Pons (tissue), 1 donor: ENCODE results near the gene DENND1A.
"Not testable (repeated sequence)": the region's sequence is repeated elsewhere in the genome, so short reads cannot be mapped to it uniquely, and the experiment has no call there.

Experiments
- DNase-seq: peaks from one replicate; pipeline ENCODE4 v3.0.0-alpha.2; 2016; ENCODE audit warnings: low spot score

Gene DENND1A

DNA sequence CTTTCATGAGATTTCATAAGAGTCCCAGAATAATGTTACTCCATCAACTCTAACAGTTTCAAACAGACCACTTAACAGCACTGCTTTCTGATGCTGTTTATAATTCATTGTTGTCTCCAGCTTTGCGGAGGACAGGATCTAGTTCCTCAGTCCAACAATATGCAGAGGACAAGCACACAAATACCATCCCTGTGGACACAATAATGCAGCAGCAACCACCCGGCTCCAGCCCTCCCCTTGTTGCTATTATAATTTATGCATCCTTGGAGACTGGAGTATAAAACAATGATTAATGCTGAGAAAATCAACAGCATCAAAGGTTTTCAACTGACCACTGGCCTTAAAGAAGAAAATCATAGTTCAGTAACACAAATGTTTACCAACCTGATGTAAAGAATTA, 108.3 kb downstream of the DENND1A start:
- no peak for DNase-seq

DNA sequence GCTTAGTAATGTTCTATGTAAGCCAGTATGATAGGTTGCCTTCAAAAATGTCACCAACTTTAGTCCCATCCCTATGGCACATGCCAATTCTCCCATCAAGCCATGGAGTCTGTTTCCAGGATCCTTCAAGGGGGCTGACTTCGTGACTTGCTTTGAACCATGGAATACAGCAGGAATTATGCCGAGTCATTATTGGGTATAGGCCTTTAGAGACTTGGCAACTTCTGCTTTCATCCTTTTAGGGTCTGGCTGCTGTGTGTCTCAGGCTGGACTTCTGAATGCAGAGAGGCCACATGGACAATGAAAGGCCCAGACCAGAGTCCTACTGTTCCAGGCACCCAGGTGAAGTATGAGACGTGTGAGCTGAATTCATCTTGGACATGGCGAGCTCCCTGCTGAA, 109.8 kb downstream of the DENND1A start:
- peak; percentile 19 for DNase-seq

DNA sequence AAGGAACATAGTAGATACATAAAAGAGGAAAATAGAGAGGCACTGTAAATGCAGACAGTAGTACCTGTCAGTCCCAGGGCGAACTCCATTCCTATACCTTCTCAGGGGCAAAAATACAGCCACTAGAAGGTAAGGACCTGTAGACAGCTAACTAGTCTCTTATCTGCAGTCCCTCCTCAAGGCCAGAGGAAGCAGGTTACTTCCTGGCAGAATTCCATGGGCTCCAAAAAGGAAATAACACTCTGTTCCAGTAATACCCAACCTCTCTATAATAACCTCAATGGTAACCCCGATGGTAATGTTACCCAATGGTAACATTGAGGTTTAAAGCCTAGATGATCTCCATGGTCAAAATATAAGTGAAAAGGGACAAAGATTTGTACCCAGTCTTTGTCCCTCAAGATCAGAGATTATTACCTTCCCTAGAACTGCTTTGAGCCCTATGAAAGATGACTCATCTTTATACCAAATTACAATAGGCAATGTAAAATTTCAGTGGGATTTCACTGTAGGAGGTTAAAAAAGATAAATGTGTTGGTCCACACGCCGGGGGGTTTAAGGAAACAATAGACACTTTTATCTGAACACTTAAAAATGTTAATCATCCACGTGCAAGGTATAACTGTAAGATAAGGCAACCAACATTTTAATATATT, 113.0 kb downstream of the DENND1A start:
- DNase-seq, result no peak

DNA sequence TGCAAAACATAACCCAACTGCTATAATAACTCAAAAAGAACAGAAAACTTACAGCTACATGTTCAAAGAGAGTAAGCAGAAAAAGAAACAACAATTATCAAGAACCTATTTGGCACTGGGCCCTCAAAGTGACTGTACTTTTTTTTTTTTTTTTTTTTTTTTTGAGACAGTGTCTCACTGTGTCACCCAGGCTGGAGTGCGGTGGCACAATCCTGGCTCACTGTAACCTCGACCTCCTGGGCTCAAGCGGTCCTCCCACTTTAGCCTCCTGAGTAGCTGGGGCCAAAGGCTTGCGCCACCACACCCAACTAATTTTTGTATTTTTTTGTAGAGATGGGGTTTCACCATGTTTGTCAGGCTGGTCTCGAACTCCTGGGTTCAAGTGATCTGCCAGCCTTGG, 114.1 kb downstream of the DENND1A start:
- not testable (repeated sequence) for DNase-seq

DNA sequence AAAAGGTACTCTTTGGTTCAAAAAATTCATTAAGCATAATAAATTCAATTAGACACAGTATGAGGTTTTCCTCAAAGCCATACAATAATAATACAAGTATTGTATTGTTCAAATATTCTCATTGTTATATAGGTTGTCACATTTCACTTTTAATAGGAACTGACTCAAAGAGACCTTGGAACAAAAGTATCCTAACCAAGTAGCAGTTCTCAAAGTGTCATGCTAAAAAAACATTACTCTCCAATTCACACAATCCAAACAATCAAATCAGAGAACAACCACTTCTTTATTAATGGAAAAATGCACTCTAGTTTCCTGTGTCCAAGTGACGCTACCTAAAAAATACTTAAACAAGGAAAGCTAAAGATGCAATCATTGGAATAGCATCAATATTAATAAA, 115.4 kb downstream of the DENND1A start:
- DNase-seq, result no peak

DNA sequence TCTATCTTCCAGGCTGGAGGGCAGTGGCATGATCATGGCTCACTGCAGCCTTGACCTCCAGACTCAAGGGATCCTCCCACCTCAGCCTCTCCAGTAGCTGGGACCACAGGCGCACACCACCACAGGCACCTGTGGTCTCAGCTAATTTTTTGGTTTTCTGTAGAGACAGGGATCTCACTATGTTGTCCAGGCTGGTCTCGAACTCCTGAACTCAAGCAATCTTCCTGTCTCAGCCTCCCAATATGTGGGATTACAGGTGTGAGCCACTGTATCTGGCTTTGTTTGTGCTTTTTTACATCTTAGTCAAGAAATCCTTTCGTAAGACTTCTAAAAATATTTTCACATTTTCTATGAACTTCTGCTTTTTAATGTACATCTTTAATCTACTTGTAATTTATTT, 116.9 kb downstream of the DENND1A start:
- DNase-seq, result no peak

DNA sequence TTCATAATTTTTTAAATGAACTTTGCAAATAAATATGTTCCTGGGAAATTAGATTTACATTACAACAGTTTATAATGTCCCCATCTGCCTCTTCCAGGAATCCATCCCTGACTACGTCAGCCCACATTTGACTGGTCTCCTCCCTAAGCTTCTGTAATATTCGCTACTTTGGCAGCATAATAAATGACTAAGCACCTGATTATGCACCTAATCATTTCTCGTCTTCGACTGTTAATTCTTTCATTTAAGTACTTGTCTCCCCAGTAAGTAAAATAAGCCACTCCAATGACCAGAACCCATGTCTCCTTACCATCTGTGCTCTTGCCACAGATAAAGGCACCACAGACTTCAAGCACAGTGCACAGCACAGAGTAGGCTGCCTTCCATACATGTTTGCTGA, 122.7 kb downstream of the DENND1A start:
- DNase-seq, result no peak

DNA sequence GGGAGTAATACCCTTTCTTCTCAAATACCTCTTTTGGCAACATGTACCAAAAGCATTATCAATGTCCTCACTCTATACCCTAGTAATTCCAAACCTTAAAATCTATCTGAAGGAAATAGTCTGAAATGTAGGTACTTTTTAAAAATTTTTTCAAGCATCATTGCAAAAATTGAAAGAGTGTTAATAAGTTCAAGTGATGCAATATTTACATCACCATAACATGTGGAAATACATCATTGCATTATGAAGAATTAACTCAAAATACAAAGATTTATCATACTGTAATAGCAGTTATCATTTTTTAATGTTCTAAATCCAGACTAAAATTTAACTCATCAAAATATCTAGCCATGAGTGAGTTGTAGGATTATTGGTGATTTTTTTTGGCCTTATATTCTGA, 123.1 kb downstream of the DENND1A start:
- DNase-seq, result no peak

DNA sequence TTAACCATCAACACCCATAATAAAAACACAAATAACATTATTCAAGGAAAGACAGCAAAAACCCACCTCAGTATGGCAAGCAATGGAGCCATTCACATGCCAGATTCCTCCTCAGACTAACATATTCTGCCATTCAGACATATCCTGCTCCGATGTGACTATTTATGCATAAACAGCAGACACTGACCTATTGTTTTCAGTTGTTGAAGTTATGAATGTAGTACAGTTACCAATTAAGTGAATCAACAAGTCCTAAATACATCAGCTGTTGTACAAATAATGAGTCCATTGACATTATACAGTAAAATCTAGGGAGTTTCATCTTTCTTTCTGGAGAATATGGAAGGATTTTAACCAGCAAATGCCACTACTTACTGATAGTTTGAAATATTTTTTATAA, 131.7 kb downstream of the DENND1A start:
- peak; percentile 29 for DNase-seq

DNA sequence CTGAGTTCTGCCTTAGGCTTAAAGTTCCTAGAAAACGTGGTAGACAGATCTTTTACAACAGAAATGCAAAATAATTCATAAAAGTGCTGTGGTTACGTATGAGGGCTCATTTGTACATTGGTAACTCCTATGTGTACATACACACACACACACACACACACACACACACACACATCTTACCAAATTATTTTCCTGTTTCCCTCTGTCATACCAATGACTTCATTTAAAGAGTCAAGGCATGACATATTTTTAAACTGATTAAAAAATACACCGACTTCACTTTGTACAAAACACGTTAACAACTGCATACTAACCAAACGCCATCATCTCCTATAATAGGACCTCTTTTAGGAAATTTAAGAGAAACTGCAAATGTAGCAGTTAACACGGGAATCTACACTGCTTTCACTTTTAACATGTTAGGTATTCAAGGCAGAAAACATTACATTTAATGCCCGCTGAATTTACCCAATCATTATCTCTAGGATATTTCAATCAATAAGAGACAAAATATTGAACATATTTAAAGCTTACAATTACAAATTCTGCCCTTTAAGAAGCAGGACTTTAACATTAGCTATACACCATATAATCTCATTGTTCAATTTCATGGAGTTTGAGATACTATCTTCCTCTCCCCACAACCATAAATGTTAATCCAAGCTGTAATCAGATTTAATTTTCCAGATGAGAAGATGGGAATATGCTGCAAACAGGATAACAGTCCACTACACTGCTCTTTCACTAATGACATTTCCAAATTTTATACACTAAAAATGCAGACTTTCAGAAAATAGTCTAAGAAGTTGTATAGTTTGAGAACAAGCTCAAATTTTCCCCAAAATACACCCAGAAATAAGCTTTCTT, 133.1 kb downstream of the DENND1A start:
- no peak for DNase-seq

DNA sequence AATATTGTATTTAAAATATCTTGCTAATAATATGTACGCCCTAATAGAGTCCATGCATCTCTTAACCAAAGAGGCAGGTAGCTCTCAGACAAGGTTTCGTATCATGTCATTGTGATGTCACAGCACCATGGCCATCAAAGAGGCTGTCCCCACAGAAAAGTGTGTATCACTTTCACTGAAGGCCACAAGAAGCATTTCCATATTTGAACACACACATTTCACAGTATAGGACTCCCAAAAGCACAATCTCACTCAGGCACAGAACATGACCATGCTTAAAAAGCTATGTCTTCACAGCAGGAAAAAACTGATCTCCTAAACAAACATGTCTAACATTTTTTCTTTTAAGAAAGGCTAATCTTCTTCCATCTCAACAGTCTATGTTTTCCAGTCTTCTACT, 133.8 kb downstream of the DENND1A start:
- no peak for DNase-seq

DNA sequence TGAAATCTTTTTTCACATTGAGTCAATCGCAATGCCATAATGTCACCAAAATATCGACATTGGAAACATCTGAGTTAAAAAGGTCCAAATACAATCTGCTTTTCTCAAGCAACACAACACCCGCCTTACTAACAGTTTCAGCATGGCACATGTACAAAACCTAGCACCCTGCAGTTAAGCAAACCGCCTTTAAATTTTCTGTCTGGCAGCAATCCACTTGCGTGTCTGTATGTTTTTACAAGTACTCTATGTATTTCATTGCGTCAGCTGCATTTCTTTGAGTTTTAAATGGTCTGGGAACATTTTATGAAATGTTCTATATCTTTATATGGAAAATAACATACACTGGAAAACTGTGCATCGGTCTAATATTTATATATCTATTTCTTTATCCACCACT, 134.6 kb downstream of the DENND1A start:
- no peak for DNase-seq

DNA sequence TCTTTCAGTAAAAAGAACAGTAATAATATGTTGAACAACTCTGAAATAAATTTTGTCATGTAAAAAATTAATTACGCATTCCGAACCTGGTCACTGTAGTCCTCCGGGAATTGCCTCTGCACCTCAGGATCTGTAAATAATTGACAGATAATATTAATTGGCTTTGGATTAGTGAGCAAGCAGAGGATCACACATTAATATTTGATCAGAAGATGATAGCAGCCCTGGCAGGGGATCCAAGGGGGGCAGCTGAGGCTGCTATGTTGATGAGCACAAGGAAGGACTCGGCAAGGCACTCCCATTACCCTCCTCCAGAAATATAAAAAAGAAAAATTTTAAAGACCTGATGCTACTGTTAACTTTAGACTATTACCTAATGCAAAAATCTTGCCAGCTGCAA, 137.4 kb downstream of the DENND1A start:
- DNase-seq, result no peak

DNA sequence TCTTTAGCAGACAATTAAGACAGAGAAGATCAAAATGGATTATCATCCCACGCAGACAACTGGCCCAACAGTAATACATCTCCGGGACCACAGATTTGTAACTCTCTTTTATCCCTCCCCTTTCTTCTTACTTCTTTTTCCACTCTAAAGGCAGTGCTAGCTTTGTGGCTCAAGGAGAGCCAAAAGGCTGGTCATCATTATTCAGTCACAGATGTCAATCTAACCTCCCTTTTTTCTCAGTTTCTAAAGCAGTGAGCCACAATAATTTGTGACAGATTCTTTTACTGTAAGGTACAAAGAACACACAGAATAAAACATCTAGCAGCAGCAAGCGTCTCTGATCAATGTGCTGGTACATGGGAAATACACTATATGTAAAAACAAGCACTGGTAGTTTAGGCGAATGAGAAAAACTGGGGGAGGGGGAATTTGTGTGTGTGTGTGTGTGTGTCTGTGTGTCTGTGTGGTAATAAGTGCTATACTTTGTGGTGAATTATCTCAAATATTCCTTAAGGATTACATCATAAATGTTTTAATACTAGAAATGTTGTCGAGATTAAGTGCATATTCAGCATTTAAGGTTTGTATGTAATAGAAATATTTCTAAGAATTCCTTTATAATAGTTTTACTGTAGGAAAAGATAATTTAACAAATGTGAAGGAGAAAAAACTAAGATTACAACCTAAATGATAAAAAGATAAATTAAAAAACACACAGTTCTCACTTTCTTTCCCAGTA, 140.2 kb downstream of the DENND1A start:
- no peak for DNase-seq

DNA sequence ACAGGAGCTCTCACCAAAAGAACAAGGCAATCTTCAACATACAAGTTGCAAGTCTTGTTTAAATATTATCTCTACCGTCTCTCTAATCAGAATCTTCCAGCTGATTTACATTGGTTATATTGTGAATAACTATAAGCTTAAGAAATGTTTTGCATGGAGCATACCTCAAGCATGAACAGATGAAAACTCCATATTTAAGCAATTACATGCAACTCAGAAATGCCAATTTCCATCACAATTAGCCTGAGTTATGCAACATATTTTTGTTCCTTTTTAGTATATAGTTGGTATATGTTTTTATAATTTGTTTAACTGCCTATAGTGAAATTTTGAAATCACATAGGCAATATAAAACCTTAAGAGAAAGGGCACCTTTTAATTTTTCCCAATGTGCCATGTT, 142.5 kb downstream of the DENND1A start:
- DNase-seq, result no peak

DNA sequence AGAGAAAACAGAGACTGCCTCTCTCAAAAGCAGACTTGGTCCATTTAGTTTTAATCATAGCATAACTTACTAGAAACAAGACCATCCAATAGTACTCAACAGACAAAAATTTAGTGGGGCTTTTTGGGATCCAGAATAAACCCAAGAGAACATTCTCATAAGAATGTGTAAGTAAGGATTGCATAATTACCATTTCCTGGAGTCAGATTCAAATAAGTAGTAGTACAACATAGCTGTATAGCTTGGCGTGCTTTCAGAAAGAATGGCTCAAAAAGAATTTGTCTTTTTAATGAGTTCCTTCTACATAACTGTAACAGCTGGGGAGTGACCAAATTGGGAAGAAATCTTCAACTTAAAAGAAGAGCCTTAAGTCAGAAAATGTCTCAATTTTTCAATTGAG, 145.4 kb downstream of the DENND1A start:
- DNase-seq, result no peak

DNA sequence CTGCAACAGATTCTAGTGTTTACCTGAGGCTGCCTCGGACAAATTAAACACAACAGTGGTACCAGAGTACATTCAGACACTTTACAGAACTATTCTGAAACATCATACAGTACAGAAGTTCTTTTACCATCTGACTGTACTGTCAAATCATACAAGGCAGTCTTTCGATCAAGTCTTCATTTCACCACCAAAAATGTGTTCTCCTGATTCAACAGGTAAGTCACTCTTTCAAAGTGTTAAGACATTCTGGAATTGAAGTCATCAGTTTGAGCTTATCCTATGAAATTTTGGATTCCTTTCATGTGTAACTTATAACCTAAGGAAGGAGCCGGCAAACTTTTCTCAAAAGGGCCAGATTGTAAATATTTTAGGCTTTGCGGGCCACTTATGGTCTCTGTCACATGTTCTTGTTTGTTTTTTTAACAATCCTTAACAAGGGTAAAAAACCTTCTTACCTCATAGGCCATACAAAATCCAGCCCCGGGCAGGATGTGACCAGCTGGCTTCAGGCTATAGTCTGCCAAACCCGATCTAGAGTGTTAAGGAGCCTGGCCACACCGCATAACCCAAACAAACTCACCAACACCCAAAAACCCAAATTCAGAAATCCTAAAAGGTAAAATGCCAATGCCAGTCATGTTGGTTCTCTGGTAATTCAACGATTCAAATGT, 151.6 kb downstream of the DENND1A start:
- no peak for DNase-seq

DNA sequence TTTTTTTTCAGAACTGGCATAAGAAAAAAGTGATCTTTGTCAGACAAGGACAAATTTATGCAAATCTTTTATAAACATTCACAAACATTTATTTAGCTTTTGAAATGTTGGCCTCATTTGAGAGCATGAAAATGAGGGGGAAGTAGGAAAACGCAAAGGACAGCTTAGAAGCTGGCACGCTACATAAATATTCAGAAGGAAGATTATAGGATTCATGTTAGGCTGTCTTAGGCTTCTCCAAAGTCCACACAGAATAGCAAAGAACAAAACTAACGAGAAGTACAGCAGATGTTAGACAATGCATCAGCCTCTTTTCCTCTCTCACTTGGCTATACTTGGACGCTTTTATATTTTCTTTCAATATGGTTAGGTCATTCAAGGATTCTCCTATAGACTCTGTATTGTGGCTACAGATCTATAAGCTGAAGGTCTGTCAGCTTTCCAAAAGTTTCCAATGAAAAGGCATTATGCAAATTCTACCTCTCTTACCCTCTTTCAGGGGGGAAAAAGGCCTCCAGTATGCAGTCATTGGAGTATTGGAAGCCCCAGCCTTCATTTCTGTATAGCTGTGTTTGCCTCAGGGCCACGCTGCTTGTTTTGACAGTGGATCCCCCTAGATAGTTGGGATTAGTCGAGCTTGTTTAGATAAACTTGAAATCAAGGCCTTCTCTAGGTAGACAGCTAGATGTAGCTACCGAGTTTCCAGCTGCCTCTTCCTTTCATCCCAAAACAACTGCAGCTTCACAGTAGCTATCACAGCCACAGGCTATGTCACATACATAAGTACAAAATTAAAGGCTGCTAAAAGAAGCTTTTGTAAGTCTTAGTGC, 153.0 kb downstream of the DENND1A start:
- peak; percentile 17 for DNase-seq

DNA sequence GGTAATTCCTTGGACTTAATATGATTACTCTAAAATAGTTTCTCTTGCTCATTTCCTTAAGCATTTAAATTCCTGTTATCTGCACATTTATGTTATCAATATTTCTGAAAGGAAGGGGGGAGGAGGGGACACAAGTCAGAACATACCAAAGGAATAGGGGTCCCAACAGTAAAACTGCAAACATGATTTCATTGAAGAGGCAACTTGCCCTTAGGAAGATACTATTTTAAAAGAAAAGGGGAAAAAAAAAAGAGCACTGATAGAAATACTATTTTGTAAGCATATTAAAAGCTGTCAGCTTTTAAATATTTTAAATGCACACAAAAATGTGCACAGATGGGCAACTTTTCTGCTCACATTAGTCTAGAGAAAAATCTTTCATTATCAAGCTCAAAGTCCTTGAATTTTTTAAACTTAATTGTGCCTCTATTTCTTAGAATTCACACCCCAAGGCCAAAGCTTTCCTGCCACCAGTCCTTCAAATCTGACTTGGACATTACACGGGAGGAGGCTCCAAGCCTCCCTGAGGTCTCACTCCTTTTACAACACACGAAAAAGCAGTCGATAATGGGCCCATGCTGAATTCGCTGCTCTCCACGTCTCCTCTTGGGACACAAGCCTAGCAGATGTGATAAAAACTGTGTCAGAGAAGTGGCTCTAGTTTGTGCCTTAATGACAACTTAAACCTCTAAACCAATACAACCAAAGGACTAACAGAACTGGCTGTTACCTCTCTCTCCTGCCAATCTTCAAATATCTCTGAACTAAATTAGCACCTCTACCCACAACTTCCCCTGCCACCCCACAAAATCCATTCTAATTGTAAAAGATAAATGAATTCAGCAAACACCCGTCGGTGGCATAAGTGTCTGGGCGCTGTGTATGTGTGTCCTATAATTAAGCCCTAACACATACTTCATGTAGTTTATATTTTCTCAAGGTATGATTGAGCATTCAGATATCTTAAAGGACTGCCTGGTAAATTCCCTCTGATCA, 154.3 kb downstream of the DENND1A start:
- no peak for DNase-seq

DNA sequence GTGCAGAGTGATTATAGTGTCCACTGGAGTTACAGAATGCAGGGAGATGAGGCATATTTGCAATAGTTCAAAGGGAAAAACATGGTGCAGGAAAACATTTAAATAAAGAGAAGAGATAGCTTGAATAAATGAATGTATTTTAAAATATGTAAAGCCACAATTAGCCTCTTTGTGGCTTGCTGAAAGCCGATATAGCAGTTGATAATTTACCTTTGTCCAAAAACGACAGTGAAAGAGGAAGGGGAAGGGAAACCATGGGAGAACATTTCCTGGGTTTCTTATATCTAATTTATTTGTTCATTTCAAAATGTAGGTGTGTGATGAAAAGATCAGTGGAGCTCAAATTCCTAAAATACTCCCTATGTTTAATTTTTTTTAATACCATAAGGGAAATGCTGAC, 156.1 kb downstream of the DENND1A start:
- no peak for DNase-seq
